ENCODE data around the gene FGR.
"Not testable (repeated sequence)": the region's sequence is repeated elsewhere in the genome, so short reads cannot be mapped to it uniquely, and the experiment has no call there.

FGR gene

GRCh38 chr1:27634177-27634984, 604 bp downstream of the FGR start:
- DNase-seq (peak; percentile 68), ATAC-seq (no peak)

- no peak for ATAC-seq
- peak; percentile 14 for DNase-seq
Observed at GRCh38 chr1:27633640-27634176, 1.3 kb downstream of the FGR start.

GRCh38 chr1:27633298-27633610, 1.7 kb downstream of the FGR start:
- DNase-seq (peak; percentile 17), ATAC-seq (no peak)

- DNase-seq, result peak; percentile 78
- peak; percentile 77 for ATAC-seq
Observed at GRCh38 chr1:27632387-27633297, 2.3 kb downstream of the FGR start.

- DNase-seq (no peak), ATAC-seq (no peak)
Observed at GRCh38 chr1:27630859-27631491, 4.0 kb downstream of the FGR start.

GRCh38 chr1:27628712-27629111, 6.3 kb downstream of the FGR start:
- ATAC-seq (no peak), DNase-seq (no peak)

- DNase-seq, ATAC-seq: not testable (repeated sequence)
Observed at GRCh38 chr1:27627733-27628132, 7.3 kb downstream of the FGR start.

GRCh38 chr1:27627061-27627460, 7.9 kb downstream of the FGR start:
- no peak for ATAC-seq

GRCh38 chr1:27626031-27626935, 8.7 kb downstream of the FGR start:
- ATAC-seq (no peak), DNase-seq (no peak)

More at GRCh38 chr1:27627061-27627460, 7.9 kb downstream of the FGR start:
- no peak for DNase-seq

GRCh38 chr1:27624467-27625178, 10.4 kb downstream of the FGR start:
- ATAC-seq, result no peak

GRCh38 chr1:27623327-27624212, 11.4 kb downstream of the FGR start:
- no peak for DNase-seq
- no peak for ATAC-seq

More at GRCh38 chr1:27624467-27625178, 10.4 kb downstream of the FGR start:
- no peak for DNase-seq

- DNase-seq (no peak), ATAC-seq (peak; percentile 26)
Observed at GRCh38 chr1:27622828-27623227, 12.2 kb downstream of the FGR start.

GRCh38 chr1:27621051-27621920, 13.7 kb downstream of the FGR start:
- DNase-seq (no peak), ATAC-seq (no peak)

GRCh38 chr1:27619782-27620438, 15.1 kb downstream of the FGR start:
- not testable (repeated sequence) for ATAC-seq, DNase-seq

GRCh38 chr1:27618341-27619082, 16.5 kb downstream of the FGR start:
- peak; percentile 38 for DNase-seq
- peak; percentile 71 for ATAC-seq

- DNase-seq, result no peak
- ATAC-seq, result no peak
Observed at GRCh38 chr1:27617420-27617819, 17.6 kb downstream of the FGR start.

- no peak for DNase-seq
- ATAC-seq, result no peak
Observed at GRCh38 chr1:27616441-27616840, 18.5 kb downstream of the FGR start.

Measured in stimulated activated naive CD8-positive, alpha-beta T cell treated with anti-CD3 and anti-CD28 coated beads, Interleukin-15, Interleukin-2, amounts not matched to agents 100 U/mL and 50 U/mL, for 24 hours (primary cell).